ENCODE data around the gene IRAG1.

- TF ChIP-seq CTCF (IDR thresholded peaks at IDR 0.05) (no peak), EZH2 (IDR thresholded peaks at IDR 0.05) (no peak)
Measured at GRCh38 chr11:10648871-10649270, 44.7 kb downstream of the IRAG1 start.
